NCI-H82 treated with DMSO at 0.1 percent for 48 hours (cell line): ENCODE measurements around the gene VRK3.
"Not testable (repeated sequence)": the region's sequence is repeated elsewhere in the genome, so short reads cannot be mapped to it uniquely, and the experiment has no call there.

Experiments used
- DNase-seq: peaks from one replicate; lab custom pipeline; 2025; ENCODE audit not compliant: unreplicated experiment; lab: John Stamatoyannopoulos, UW

VRK3 gene

DNA sequence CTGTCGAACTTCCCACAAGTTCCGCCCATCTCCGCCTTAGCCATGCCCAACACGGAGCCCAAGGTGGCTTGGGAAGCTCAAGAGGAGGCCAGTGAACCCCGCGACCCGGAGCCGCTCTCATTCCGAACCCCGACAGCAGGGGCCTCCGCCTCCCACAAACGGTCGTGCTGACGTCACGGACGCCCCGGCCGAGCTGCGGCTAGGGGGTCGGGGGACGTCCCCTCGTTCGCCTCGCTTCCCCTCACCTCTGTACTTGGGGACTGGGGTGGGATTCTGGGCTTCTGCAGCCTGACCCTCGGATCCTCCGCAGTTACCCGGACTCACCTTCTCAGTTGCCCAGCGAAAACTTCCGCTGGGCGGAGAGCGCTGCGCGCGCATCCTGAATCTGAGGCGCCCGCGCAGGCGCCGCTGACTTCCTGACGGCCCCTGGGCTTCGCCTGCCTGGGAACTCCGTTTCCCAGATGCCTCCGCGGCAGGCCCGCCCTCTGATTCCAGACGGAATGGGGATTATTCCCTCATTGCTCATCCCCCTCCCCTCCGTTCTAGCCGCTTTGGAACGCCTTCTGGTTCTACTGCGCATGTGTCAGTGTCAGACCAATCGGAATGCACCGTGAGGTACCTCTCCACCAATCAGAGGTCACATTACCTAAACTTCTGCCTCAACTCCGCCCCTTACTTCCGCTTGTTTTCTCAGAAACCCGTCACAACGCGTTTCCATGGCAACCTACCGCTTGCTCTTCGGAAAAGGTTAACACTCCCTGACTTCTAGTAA, at the start of gene VRK3:
VRK3 (minus strand) TSS at position 351 of the 772 bp plus-strand sequence. CDS start 9,210 bp downstream, outside the sequence.
- DNase-seq, result peak; percentile 100

DNA sequence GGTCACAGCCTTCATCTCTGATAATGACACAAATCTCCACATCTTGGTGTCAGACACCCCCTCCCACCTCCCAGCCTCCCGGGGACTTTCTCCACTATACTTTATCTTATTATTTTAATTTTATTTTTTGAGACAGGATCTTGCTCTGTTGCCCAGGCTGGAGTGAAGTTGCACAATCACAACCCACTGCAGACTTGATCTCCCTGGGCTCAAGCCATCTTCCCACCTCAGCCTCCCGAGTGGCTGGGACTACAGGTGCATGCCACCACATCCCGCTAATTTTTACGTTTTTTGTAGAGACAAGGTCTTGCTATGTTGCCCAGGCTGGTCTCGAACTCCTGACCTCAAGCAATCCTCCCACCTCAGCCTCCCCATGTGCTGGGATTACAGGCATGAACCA, 43.2 kb upstream of the VRK3 start:
- DNase-seq, result not testable (repeated sequence)

- DNase-seq, result no peak
Measured at GRCh38 chr19:50067575-50067974, 42.4 kb upstream of the VRK3 start.

- DNase-seq, result no peak
Measured at GRCh38 chr19:50065938-50066337, 40.8 kb upstream of the VRK3 start.

GRCh38 chr19:50061650-50062049, 36.5 kb upstream of the VRK3 start:
- DNase-seq, result no peak

DNA sequence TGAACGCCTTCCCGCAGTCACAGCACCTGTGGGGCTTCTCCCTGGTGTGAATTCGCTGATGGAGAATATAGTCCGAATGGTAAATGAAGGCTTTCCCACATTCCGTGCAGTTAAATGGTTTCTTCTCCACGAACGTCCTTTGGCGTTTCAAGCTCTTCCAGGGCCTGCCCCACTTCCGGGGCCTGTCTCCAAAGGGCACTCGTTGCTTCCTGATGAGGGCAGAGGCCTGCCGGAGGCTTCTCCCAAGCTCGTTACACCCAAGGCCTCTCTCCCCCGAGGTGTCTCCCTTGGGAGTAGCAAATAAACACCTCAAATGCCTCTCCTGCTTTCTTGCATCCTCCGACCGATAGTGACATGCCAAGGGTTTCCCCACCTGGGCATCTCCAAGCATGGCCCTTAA, 34.9 kb upstream of the VRK3 start:
- no peak for DNase-seq

DNA sequence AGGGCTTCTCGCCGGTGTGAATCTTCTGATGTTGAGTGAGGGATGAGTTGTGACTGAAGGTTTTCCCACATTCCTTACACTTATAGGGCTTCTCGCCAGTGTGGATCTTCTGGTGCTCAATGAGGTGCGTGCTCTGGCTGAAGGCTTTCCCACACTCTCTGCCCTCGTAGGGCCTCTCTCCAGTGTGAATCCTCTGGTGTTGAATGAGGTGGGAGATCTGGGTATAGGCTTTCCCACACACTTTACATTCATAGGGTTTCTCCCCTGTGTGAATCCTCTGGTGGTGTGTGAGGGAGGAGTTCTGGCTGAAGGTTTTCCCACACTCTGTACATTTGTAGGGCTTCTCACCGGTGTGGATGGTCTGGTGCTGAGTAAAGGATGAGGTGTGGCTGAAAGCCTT, 33.9 kb upstream of the VRK3 start:
- no peak for DNase-seq

- DNase-seq, result no peak
Measured at GRCh38 chr19:50058425-50058824, 33.3 kb upstream of the VRK3 start.

GRCh38 chr19:50053119-50053518, 27.9 kb upstream of the VRK3 start:
- no peak for DNase-seq

DNA sequence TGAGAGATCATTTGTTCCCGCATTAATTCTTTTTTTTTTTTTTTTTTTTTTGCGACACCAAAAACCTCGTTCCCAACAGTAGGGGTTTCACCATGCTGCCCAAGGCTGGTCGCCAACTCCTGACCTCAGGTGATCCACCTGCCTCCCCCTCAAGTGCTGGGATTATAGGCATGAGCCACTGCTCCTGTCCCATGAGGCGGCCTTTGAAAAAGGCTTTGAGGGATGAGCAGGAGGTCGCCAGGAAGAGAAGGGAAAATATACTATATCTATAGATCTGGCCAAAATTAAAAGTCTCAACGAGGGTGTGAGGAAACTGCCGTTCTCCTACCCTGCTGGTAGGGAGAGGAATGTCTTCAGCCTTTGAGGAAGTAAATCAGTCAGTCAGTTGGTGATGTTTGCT, 26.8 kb upstream of the VRK3 start:
- DNase-seq, result no peak

DNA sequence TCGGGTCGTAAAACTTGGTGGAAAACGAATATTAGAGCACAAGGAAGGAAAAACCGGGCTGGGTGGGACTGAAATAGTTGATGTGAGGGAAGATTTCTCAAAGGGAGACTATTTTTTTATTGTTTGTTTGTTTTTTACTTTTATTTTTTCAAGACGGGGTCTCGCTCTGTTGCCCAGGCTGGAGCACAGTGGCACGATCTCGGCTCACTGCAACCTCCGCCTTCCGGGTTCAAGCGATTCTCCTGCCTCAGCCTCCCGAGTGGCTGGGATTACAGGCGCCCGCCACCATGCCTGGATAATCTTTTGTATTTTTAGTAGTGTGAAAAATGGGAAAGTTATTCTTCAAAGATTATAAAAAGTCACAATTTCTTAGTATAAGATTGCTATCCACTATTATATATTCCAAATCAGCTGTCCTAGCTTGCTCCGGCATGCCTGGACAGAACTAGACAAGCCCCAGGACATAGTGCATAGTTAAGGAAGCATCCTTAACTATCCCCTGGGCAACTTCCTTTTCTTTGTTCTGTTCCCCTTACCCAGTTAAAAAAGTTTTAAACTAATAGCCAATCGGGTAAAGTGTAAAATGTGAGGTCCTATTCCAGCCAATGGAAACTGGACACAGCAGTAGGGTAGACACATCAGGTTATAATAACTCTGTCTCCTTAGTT, 26.2 kb upstream of the VRK3 start:
- DNase-seq, result not testable (repeated sequence)

- DNase-seq, result no peak
Measured at GRCh38 chr19:50050406-50051227, 25.4 kb upstream of the VRK3 start.

GRCh38 chr19:50047671-50048070, 22.5 kb upstream of the VRK3 start:
- DNase-seq, result no peak

DNA sequence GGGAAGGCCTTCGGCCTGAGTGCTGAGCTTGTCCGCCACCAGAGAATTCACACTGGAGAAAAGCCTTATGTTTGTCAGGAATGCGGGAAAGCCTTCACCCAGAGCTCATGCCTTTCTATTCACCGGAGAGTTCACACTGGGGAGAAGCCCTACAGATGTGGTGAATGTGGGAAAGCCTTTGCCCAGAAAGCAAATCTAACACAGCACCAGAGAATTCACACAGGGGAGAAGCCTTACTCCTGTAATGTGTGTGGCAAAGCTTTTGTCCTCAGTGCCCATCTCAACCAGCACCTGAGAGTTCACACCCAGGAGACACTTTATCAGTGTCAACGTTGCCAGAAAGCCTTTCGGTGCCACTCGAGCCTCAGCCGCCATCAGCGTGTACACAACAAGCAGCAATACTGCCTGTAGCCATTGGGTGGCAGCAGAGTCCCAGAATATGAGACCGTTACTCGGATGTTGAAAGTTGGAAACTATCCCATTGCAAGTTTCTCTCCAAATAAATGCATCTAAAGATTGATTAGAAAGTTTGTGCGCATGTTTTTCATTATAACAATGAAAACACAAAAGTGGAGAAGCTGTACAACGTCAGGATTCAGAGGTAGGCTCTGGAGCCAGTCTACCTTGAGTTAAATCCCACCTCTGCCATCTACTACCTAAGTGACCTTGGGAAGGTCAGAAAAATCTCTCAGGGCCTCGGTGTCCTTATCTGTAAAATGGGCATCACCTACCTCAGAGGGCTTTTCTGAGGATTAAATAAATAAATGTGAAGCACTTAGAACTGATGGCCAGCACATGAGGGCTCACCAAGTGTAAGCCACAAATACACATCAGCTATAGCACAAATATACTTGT, 21.7 kb upstream of the VRK3 start:
- no peak for DNase-seq

DNA sequence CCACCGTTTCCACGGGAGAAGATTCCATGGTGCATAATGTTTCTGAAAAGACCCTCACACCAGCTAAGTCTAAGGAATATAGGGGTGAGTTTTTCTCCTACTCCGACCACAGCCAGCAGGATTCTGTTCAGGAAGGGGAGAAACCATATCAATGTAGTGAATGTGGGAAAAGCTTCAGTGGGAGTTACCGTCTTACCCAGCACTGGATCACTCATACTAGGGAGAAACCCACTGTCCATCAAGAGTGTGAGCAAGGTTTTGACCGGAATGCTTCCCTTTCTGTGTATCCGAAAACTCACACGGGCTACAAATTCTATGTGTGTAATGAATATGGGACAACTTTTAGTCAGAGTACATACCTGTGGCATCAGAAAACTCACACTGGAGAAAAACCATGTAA, 19.8 kb upstream of the VRK3 start:
- DNase-seq, result no peak

DNA sequence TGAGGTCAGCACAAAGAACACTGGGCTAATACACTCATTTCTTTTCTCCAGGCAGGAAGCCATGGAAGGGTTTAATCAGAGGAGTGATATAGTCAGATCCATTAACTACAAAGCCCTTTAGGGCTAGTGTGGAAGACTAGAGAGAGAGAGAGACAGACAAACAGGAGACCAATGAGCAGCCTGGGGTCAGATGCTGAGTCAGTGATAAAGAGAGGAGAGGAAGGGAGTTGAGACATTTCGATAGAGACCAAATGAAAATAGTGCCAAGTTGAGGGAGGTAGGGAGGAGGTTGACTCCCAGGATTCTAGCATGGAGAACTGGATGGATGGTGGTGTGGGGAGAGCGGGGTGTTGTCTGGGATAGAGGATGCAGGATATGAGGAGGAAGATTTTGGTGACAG, 18.8 kb upstream of the VRK3 start:
- no peak for DNase-seq

- DNase-seq, result no peak
Measured at GRCh38 chr19:50042363-50043024, 17.3 kb upstream of the VRK3 start.

GRCh38 chr19:50040967-50041366, 15.8 kb upstream of the VRK3 start:
- no peak for DNase-seq

DNA sequence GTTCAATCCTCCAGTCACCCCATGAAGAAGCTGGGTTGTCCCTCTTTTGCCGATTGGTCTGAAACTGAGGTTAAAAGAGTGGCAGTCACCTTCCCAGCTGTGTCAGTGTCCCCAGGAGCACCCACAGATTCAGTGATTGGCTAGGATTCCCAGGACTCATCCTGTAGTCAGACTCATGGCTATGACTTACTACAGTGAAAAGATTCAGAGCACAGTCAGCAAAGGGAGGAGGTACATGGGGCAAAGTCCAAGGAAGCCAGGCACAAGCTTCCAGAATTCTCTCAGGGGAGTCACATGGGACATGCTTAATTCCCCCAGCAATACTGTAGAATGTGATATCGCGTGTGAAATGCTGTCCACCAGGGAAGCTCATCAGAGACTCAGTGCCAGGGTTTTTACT, 14.8 kb upstream of the VRK3 start:
- DNase-seq, result no peak

DNA sequence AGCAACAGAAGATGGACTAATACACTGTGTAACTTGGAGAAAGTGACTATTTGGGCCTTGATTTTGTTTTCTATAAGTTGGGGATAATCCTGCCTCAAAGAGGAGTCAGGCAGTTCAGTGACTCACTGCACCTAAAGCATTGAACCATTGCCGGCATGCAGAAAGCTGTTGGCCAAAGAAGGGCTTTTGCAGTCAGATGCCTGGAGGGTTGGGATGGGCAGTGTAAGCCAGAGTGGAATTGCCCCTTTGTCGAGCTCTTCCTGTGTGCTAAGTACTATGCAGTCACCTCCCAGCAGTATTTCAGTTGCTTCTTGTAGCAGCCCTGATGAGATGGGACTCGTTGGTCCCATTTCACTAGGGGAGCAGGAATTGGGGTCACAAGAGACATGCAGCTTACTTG, 11.7 kb upstream of the VRK3 start:
- DNase-seq, result no peak
